Mesothelial cell of epicardium (in vitro differentiated cells): Measurements from ENCODE around the gene KRTAP1-4. TPM values are rescaled to one million over a fixed set of nuclear protein-coding genes. Genes with fewer than 3 reads are reported as not detected.
"Not testable (repeated sequence)": the region's sequence is repeated elsewhere in the genome, so short reads cannot be mapped to it uniquely, and the experiment has no call there.

Experiments
- DNase-seq, 2 experiments: peaks; one replicate each; pipeline ENCODE4 v3.0.0; 2021; ENCODE audit warnings: low spot score in 2 of 2; ENCODE audit not compliant: unreplicated experiment in 2 of 2
- H3K27ac Mint-ChIP-seq: 2 replicates; pipeline ENCODE4 v1.8.0; 2021; ENCODE audit warnings: mixed read lengths
- H3K27me3 Mint-ChIP-seq: 2 replicates; pipeline ENCODE4 v1.8.0; 2021; ENCODE audit warnings: low read depth, mixed read lengths
- H3K36me3 Mint-ChIP-seq: 2 replicates; pipeline ENCODE4 v1.8.0; 2021; ENCODE audit warnings: mixed read lengths
- H3K4me1 Mint-ChIP-seq: 2 replicates; pipeline ENCODE4 v1.8.0; 2021; ENCODE audit warnings: mixed read lengths
- H3K4me3 Mint-ChIP-seq: 2 replicates; pipeline ENCODE4 v1.8.0; 2021; ENCODE audit warnings: mild to moderate bottlenecking, moderate library complexity, mixed read lengths
- H3K9me3 Mint-ChIP-seq: 2 replicates; pipeline ENCODE4 v1.8.0; 2021; ENCODE audit warnings: mixed read lengths
- CTCF ChIP-seq: fragments of 200-600 bp; sonication (generic); IDR thresholded peaks from one replicate; pipeline ENCODE4 v1.5.0; 2021; ENCODE audit warnings: antibody characterized with exemption; ENCODE audit not compliant: unreplicated experiment
- total RNA-seq: library from RNA; stranded (reverse); gene quantifications from 3 replicates; pipeline ENCODE4 v1.2.1, GENCODE V29; 2021

The KRTAP1-4 gene
- total RNA-seq, 1 donor from 2014 or later: not detected

GRCh38 chr17:41052566-41052965, 22.6 kb upstream of the KRTAP1-4 start:
- no peaks in the 10 kb centered on the region for H3K27me3 Mint-ChIP-seq
- H3K4me3 Mint-ChIP-seq: no peak overlapping the region
- peaks cover 25% of the 10 kb centered on the region for H3K4me1 Mint-ChIP-seq
- H3K27ac Mint-ChIP-seq: no peak overlapping the region
- DNase-seq: no peak
- no peak for TF ChIP-seq CTCF
- peaks cover 23% of the 10 kb centered on the region for H3K9me3 Mint-ChIP-seq
- no peaks in the 10 kb centered on the region for H3K36me3 Mint-ChIP-seq

- Mint-ChIP-seq H3K36me3 (peaks cover 1% of the 10 kb centered on the region), H3K9me3 (peaks cover 17% of the 10 kb centered on the region), H3K4me3 (no peak overlapping the region), H3K27me3 (no peaks in the 10 kb centered on the region), H3K4me1 (peaks cover 28% of the 10 kb centered on the region), H3K27ac (peak overlapping the region; percentile 88)
- no peak for DNase-seq
- no peak for TF ChIP-seq CTCF
These were observed 19.1 kb upstream of the KRTAP1-4 start for GRCh38 chr17:41049110-41049509.

- no peak for TF ChIP-seq CTCF
- Mint-ChIP-seq H3K27me3 (no peaks in the 10 kb centered on the region), H3K4me1 (peaks cover 28% of the 10 kb centered on the region), H3K36me3 (peaks cover 4% of the 10 kb centered on the region), H3K27ac (peak overlapping the region; percentile 88), H3K4me3 (no peak overlapping the region), H3K9me3 (peaks cover 17% of the 10 kb centered on the region)
- DNase-seq: no peak
These were observed 18.4 kb upstream of the KRTAP1-4 start for GRCh38 chr17:41048441-41048840.

GRCh38 chr17:41046735-41047465, 16.9 kb upstream of the KRTAP1-4 start, which contains the start of gene KRTAP2-1:
KRTAP2-1 (minus strand) TSS chr17:41047316; CDS start chr17:41047267, 49 bp downstream.
- H3K4me1 Mint-ChIP-seq: peaks cover 28% of the 10 kb centered on the region
- DNase-seq, H3K27me3 Mint-ChIP-seq, H3K36me3 Mint-ChIP-seq, H3K4me3 Mint-ChIP-seq: not testable (repeated sequence)
- H3K27ac Mint-ChIP-seq: peak within 1 kb of the TSS; percentile 88
- H3K9me3 Mint-ChIP-seq: peaks cover 15% of the 10 kb centered on the region

GRCh38 chr17:41042953-41043352, 13.0 kb upstream of the KRTAP1-4 start:
- no peak for DNase-seq
- Mint-ChIP-seq H3K4me3 (no peak overlapping the region), H3K36me3 (peaks cover 6% of the 10 kb centered on the region), H3K4me1 (peaks cover 18% of the 10 kb centered on the region), H3K27ac (no peak overlapping the region), H3K27me3 (no peaks in the 10 kb centered on the region), H3K9me3 (peaks cover 15% of the 10 kb centered on the region)
- TF ChIP-seq CTCF: no peak

GRCh38 chr17:41040783-41041571, 11.0 kb upstream of the KRTAP1-4 start, which contains the start of gene KRTAP1-1:
KRTAP1-1 (minus strand) TSS chr17:41041450; CDS start chr17:41041397, 53 bp downstream.
- not testable (repeated sequence) for H3K4me3 Mint-ChIP-seq, H3K27me3 Mint-ChIP-seq, H3K27ac Mint-ChIP-seq

More at GRCh38 chr17:41040783-41041571, 11.0 kb upstream of the KRTAP1-4 start, which contains the start of gene KRTAP1-1:
- not testable (repeated sequence) for DNase-seq, H3K36me3 Mint-ChIP-seq
- peaks cover 22% of the 10 kb centered on the region for H3K4me1 Mint-ChIP-seq
- peaks cover 15% of the 10 kb centered on the region for H3K9me3 Mint-ChIP-seq
